Effector CD4-positive, alpha-beta T cell (primary cell): Measurements from ENCODE around the gene SLC25A47.
A peak's percentile ranks its signal among the peaks of the same experiment; 100 is the strongest.
"Not testable (repeated sequence)": the region's sequence is repeated elsewhere in the genome, so short reads cannot be mapped to it uniquely, and the experiment has no call there.

ENCODE experiments used
- DNase-seq: peaks from one replicate; pipeline ENCODE4 v3.0.0-alpha.2; 2020

SLC25A47 gene

GRCh38 chr14:100306101-100306997 lies 16.8 kb upstream of the SLC25A47 start, which contains the start of gene SLC25A29:
Gene SLC25A29, minus strand, starts transcription at chr14:100306444. Its CDS starts 212 bp downstream, at chr14:100306232.
- DNase-seq = peak; percentile 56

GRCh38 chr14:100306998-100307765 lies 16.0 kb upstream of the SLC25A47 start:
- no peak for DNase-seq

DNA sequence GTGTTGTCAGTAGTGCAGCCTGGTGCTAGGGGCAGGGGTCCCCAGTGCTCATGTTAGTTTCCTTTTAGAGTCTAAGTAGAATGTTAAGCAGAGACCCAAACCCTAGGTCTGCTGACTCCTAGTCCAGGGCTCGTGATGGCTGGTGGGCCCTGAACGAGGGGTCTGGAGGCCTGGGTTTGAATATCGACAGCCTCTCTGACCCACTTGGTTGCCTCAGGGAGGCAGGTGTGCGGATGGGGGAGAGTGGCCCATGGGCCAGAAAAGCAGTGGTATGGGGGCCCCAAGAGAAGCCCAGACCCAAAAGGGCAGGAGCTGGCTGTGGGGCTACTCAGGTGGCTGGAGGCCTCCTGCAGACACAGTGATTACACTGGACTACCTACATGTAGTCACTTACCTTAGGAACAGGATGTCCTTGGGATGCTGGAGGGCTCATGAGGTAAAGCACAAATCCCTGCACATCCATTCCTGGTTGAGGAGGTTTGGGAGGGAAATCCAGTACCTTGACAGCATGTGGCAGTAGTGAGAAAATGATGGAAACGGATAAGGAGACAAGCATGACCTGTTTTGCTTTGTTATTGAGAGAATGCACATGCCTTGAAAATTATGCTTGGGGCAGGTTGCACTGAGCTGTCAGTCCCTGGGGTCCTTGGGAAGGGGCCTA lies 15.2 kb upstream of the SLC25A47 start:
- DNase-seq = no peak

GRCh38 chr14:100308427-100308792 lies 14.7 kb upstream of the SLC25A47 start:
- DNase-seq = not testable (repeated sequence)

DNA sequence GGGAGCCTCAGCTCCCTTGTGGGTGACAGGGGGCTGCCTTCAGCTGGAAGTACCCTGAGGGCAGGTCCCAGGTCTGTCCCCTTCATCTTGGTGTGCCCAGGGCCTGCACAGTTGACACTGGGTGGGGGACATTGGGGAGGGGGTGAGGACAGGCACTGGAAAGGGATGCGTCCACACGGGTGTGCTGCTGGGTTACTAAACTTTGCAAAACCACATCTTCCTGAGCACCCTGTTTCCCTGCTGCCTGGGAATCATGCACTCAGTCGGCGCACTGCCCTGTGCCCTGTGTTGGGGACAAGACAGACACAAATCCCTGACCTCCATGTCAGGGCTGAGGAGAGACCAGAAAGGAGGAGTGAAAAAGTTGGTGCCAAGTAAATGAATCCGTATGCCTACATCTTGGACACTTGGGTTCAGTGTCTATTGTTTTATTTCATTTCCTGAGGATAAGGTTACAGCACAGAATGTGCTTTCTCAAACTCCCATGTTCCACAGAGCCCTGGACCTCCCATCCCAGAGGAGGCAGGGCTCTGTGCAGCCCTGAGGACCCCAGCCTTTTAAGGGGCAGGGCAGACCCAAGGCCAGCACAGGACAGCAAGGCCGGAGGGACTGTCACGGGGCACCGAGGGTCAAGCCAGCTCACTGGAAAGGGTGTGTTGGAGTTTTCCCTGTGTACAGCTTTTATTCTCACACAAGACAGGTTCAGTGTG lies 14.0 kb upstream of the SLC25A47 start:
- DNase-seq = no peak

DNA sequence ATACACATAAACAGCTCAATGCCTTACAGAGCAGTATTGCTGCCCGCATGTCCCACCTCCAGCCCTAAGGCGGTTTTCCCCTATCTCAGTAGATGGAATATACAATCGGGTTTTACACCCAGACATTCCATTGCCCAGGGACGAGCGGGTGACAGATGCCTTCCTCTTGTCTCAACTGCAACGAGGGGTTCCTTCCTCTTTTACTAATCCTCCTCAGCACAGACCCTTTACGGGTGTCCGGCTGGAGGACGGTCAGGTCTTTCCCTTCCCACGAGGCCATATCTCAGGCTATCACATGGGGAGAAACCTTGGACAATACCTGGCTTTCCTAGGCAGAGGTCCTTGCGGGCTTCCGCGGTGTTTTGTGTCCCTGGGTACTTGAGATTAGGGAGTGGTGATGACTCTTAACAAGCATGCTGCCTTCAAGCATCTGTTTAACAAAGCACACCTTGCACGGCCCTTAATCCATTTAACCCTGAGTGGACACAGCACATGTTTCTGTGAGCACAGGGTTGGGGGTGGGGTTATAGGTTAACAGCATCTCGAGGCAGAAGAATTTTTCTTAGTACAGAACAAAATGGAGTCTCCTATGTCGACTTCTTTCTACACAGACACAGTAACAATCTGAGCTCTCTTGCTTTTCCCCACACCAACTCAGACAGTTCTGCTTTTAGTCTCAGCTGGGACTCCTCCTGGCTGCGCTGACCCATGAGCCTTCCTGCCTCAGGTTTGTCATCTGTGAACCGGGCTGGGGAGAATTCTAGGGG lies 10.8 kb upstream of the SLC25A47 start:
- DNase-seq = not testable (repeated sequence)

DNA sequence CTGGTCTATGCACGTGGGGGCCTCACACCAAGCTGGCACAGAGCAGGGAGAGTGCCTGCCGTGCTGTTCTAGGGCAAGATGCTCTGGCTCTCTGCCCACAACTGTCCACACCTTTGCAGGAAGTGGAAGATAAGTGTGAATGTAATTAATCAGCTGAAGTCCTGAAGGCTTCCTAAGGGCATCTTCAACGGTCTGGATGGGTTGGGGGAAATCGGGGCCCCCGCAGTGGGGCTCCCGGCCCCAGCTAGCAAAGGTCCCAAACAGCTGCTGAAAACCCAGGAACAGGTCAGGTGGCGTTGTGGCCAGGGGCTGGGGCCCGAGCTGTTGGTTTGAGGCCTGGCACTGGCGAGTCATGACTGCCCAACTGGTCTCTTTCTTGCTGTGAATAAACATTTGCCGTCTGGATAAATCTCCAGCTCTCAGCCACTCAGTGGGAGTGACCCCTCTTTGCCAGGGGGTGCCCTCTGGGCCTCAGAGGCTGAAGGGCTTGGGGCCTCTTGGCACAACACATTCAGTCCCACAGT lies 10.2 kb upstream of the SLC25A47 start:
- no peak for DNase-seq

DNA sequence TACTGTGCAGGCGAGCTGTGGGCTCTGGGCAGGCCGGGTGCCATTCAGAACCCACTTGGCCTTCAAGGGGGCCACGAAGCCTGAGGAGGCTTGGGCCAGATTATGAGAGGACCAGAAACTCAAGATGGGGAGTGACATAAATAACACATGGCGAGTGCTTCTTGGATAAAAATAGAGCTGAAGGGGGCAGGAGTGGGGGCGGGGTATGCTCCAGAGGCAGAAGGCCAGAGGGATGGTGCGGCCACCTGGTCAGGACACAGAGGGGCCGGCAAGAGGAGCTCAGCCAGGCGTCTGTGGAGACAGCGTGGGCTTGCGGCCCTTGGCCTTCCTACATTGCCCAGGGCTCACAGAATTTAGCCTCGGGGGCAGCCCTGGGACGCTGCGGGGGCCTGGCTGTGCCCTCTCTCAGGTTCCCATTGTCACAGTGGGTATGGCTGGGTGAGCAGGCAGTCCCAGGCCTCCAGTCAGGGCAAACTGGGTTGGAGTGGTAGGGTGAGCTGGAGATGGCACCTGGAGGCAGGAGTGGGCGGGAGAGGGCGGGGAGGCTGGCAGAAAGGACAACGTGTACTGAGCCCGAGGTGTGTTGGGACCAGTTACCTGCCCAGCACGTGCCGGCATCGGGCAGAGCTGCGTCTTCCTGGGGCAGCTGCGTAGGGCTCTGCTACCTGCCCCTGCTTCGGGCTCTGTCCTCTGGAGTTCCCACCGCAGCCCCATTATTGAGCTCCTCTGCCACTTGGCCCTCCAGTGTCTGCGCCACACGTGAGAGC lies 9.5 kb upstream of the SLC25A47 start:
- no peak for DNase-seq

- DNase-seq = no peak
These were observed 8.4 kb upstream of the SLC25A47 start for GRCh38 chr14:100314724-100315123.

DNA sequence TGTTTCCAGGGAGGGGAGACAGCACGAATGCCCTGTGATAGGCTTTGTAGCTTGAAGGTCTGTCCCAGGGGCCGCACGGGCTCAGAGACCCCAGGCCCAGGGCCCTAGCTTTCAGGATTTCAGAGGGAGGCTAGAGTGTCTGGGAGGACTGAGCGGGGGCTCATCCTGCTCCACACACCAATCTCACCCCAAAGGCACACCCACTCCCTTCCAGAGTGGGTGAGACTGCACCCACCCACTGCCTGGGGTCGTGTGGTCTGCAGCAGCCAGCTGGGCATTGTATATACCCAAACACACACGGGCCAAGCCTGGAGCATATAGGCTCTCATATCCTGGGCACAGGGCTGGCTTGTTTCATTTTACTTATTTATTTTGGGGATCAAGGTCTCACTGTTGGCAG lies 5.8 kb upstream of the SLC25A47 start:
- DNase-seq = no peak

DNA sequence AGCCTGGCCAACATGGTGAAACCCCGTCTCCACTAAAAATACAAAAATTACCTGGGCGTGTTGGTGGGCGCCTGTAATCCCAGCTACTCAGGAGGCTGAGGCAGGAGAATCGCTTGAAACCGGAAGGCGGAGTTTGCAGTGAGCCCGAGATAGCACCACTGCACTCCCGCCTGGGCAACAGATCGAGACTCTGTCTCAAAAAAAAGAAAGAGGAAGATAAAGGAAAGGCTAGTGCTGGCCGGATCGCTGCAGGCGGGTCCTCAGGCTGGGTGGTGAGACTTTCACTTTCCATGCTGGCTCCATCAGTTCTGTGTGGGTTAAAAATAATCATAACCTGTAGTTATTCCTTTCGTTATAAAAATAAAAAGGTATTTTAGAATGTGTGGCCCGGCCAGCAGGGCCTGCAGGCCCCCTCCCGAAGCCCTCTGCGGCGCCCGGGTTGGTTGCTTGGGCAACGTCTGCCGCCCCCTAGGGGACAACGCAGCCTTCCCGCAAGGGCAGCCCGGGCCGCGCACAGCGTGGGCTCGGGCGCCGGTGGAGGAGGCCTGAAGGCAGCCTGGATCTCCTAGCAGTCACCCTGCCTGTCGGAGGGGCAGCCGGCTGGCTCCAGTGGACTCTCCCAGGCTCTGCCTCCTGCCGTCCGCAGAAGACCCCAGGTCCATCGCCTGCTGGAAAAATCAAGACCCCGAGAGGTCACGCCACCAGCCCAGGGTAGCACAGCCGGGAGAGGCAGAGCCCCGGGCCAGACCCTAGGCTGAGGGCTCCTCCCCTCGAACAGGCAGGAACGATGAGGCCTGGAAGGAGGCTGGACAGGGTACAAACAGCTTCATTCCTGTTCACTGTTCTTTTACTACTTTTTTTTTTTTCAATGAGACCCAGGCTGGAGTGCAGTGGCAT lies 5.0 kb upstream of the SLC25A47 start:
- DNase-seq = peak; percentile 64

GRCh38 chr14:100320157-100320856 lies 2.8 kb upstream of the SLC25A47 start:
- DNase-seq = no peak

- no peak for DNase-seq
These were observed 1.5 kb upstream of the SLC25A47 start for GRCh38 chr14:100321473-100322137.

GRCh38 chr14:100322138-100322957 lies 791 bp upstream of the SLC25A47 start:
- no peak for DNase-seq

- no peak for DNase-seq
These were observed 786 bp downstream of the SLC25A47 start for GRCh38 chr14:100323942-100324307.

DNA sequence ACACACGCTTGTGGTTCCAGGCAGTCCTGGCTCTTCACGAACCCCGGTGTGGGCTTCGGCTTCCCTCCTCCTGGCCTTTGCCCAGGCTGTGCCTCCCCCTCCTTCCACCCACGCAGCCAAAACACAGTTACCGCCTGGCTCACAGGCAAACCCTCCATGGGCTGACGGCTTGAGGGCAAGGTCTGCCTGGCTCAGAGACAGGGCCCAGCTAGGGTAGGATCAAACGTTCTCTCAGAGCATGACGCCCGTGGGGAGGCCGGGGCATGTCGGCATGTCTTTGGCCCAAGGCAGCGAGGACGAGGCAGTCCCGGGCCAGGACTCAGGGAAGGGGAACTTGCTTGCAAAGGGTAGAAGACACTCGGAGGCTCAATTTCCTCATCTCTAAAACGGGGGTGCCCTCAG lies 2.1 kb downstream of the SLC25A47 start:
- no peak for DNase-seq

GRCh38 chr14:100325958-100326357 lies 2.8 kb downstream of the SLC25A47 start:
- no peak for DNase-seq

- no peak for DNase-seq
These were observed 4.0 kb downstream of the SLC25A47 start for GRCh38 chr14:100327128-100327527.
